ENCODE data around the gene EGFL8. TPM values are rescaled to one million over a fixed set of nuclear protein-coding genes. Genes with fewer than 3 reads are reported as not detected.

Gene EGFL8
- total RNA-seq, 1 donor from 2014 or later: 3.8 TPM

DNA sequence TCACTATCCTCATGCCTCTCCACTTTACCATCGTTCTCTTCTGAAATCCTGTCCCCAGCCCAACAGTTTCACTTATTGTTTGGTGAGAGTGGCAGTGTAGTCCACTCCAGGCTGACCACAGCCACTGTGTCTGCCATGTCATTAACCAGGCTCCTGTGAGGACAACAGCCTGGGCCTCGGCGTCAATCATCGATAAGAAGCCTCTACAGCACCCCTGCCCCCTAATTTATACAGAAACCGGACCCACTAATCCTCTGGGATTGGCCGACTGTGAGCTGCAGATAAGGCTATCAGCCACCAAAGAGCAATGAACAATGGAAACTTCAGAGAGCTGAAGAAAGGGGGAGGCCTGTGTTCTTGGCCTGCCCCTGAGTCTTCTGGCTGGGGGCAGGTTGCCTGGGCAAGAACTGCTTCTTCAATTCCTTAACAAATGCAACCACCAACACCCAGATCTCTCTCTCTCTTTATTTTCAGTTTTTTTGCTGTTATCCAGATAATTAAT is 3.4 kb downstream of the EGFL8 start:
- Mint-ChIP-seq H3K27me3 (ENCODE audit: insufficient read depth, low read depth) (peaks cover 3% of the 10 kb centered on the region), H3K4me3 (no peak overlapping the region), H3K36me3 (peaks cover 40% of the 10 kb centered on the region), H3K9me3 (no peaks in the 10 kb centered on the region), H3K4me1 (peaks cover 9% of the 10 kb centered on the region), H3K27ac (peak overlapping the region; percentile 27)
- peak overlapping the region; percentile 7 for H3K4me2 ChIP-seq
- peak; percentile 72 for DNase-seq (ENCODE audit: low spot score)
- no peaks in the 10 kb centered on the region for H3K9me3 ChIP-seq (ENCODE audit: low read depth)
- H2AFZ ChIP-seq (replicated peaks): no peak overlapping the region
- H3K27me3 ChIP-seq: no peaks in the 10 kb centered on the region
- peaks cover 13% of the 10 kb centered on the region for H3K79me2 ChIP-seq (ENCODE audit: low read depth)
- H3K27ac ChIP-seq: peak overlapping the region; percentile 59
- no peak overlapping the region for H3K9ac ChIP-seq
- H3K4me1 ChIP-seq: peaks cover 30% of the 10 kb centered on the region
- H4K20me1 ChIP-seq (ENCODE audit: low read depth): peaks cover 10% of the 10 kb centered on the region
- no peaks in the 10 kb centered on the region for H3K36me3 ChIP-seq
- H3F3A ChIP-seq (ENCODE audit: low read depth): peaks cover 50% of the 10 kb centered on the region
- TF ChIP-seq EZH2 (IDR thresholded peaks at IDR 0.05): no peak
- no peak for TF ChIP-seq EZH2phosphoT487 (IDR thresholded peaks at IDR 0.05)
- TF ChIP-seq, protein P1, sequence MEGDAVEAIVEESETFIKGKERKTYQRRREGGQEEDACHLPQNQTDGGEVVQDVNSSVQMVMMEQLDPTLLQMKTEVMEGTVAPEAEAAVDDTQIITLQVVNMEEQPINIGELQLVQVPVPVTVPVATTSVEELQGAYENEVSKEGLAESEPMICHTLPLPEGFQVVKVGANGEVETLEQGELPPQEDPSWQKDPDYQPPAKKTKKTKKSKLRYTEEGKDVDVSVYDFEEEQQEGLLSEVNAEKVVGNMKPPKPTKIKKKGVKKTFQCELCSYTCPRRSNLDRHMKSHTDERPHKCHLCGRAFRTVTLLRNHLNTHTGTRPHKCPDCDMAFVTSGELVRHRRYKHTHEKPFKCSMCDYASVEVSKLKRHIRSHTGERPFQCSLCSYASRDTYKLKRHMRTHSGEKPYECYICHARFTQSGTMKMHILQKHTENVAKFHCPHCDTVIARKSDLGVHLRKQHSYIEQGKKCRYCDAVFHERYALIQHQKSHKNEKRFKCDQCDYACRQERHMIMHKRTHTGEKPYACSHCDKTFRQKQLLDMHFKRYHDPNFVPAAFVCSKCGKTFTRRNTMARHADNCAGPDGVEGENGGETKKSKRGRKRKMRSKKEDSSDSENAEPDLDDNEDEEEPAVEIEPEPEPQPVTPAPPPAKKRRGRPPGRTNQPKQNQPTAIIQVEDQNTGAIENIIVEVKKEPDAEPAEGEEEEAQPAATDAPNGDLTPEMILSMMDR (IDR thresholded peaks at IDR 0.05): no peak
- H3K4me3 ChIP-seq: peak overlapping the region; percentile 17

DNA sequence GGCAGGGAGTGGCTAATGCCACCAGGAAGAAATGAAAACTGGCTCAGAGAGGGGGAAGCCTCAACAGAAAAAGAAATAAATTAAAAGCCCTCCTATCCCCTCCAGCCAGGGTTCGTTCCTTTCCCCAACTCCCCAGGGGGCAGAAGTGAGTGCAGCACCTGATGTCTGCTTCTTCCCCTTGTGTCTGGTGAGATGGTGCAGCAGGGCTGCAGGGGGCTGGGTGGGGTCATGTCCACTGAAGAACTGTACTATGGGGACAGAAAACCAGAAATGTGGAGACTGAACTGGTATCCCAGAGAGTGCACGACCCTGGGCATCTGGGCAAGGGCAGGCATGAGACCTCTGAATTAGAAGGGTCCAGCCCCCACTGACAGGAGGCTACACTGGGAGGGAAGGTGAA is 4.0 kb downstream of the EGFL8 start:
- H2AFZ ChIP-seq (replicated peaks): no peak overlapping the region
- peaks cover 36% of the 10 kb centered on the region for H3K36me3 Mint-ChIP-seq
- H3K9me3 ChIP-seq (ENCODE audit: low read depth): no peaks in the 10 kb centered on the region
- DNase-seq (ENCODE audit: low spot score): no peak
- H3K79me2 ChIP-seq (ENCODE audit: low read depth): peaks cover 19% of the 10 kb centered on the region
- H3K4me1 ChIP-seq: peaks cover 29% of the 10 kb centered on the region
- peak overlapping the region; percentile 17 for H3K4me3 ChIP-seq
- H3K4me2 ChIP-seq: peak overlapping the region; percentile 7
- no peaks in the 10 kb centered on the region for H3K36me3 ChIP-seq
- H3K27ac ChIP-seq: peak overlapping the region; percentile 59
- peaks cover 50% of the 10 kb centered on the region for H3F3A ChIP-seq (ENCODE audit: low read depth)
- peaks cover 3% of the 10 kb centered on the region for H3K27me3 Mint-ChIP-seq (ENCODE audit: insufficient read depth, low read depth)
- H3K9ac ChIP-seq: no peak overlapping the region
- no peaks in the 10 kb centered on the region for H3K27me3 ChIP-seq
- no peak overlapping the region for H3K27ac Mint-ChIP-seq
- peaks cover 10% of the 10 kb centered on the region for H3K4me1 Mint-ChIP-seq
- peaks cover 16% of the 10 kb centered on the region for H4K20me1 ChIP-seq (ENCODE audit: low read depth)
- no peak overlapping the region for H3K4me3 Mint-ChIP-seq
- TF ChIP-seq EZH2 (IDR thresholded peaks at IDR 0.05): no peak
- TF ChIP-seq, protein P1 (IDR thresholded peaks at IDR 0.05): no peak
- TF ChIP-seq EZH2phosphoT487 (IDR thresholded peaks at IDR 0.05): no peak
- H3K9me3 Mint-ChIP-seq: no peaks in the 10 kb centered on the region

DNA sequence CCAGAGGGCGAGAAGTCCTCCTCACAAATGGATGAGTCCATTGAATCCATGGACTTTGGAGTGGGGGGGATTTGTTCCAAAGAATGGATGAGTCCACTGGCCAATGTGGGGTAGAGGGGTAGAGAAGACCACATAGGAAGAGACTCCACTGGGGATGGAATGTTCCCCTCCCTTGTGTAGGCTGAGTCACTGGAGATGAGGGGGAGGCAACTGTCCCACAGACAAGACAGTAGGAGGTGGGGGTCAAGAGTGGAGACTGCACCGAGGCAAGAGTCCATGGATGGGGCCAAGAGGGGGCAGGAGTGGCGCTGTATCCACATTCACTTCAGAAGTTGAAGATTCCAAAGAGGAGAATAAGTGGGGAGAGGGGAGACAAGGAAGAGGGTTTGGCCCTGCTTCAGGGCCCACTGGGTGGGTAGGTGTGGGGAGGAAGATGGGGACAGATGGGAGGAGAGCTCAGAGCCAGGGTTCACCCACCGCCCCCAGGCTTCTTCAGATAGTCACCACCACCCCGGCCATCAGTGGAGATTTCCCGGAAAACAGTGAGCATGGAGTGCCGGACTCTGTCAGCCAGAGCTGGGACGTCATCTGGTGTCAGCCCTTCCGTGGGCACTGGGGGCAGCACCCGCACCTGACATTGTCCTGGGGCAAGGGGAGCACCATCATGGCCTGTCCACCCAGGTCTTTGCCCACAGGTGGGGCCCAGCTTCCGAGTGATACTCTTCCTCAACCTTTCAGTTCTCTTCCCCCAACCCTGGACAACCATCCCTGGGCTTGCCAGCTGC is 4.6 kb downstream of the EGFL8 start:
- H3K4me1 Mint-ChIP-seq: peaks cover 16% of the 10 kb centered on the region

More for the DNA sequence above, 4.6 kb downstream of the EGFL8 start:
- Histone ChIP-seq H3K79me2 (ENCODE audit: low read depth) (peaks cover 25% of the 10 kb centered on the region), H3K4me2 (no peak overlapping the region), H3K9ac (no peak overlapping the region), H3F3A (ENCODE audit: low read depth) (peaks cover 44% of the 10 kb centered on the region), H2AFZ (replicated peaks) (no peak overlapping the region), H3K4me3 (no peak overlapping the region), H3K27ac (peak overlapping the region; percentile 47), H3K36me3 (no peaks in the 10 kb centered on the region), H3K27me3 (no peaks in the 10 kb centered on the region), H4K20me1 (ENCODE audit: low read depth) (peaks cover 22% of the 10 kb centered on the region), H3K4me1 (peaks cover 22% of the 10 kb centered on the region), H3K9me3 (ENCODE audit: low read depth) (no peaks in the 10 kb centered on the region)
- DNase-seq (ENCODE audit: low spot score): no peak
- Mint-ChIP-seq H3K4me3 (no peak overlapping the region), H3K27me3 (ENCODE audit: insufficient read depth, low read depth) (peaks cover 2% of the 10 kb centered on the region), H3K9me3 (no peaks in the 10 kb centered on the region), H3K27ac (no peak overlapping the region), H3K36me3 (peaks cover 36% of the 10 kb centered on the region)
- no peak for TF ChIP-seq EZH2phosphoT487 (IDR thresholded peaks at IDR 0.05)
- no peak for TF ChIP-seq EZH2 (IDR thresholded peaks at IDR 0.05)
- TF ChIP-seq, protein P1 (IDR thresholded peaks at IDR 0.05): no peak
